Renal cortex interstitium (tissue), 11 donors: ENCODE results near the gene TNFRSF8. TPM values are rescaled to one million over a fixed set of nuclear protein-coding genes. Genes with fewer than 3 reads are reported as not detected.

Experiments used
- DNase-seq, 11 donors: peaks; one replicate each; pipeline ENCODE4 v3.0.0-alpha.2; 2013; ENCODE audit warnings: low read depth in 9 of 11, low spot score in 4 of 11; ENCODE audit errors: extremely low read depth in 1 of 11
- polyA plus RNA-seq, 3 donors: library from polyadenylated mRNA; unstranded; fragments of 120-200 nt; gene quantifications; one replicate each; pipeline ENCODE4 v1.2.1, GENCODE V29; 2013; ENCODE audit not compliant: insufficient read length in 3 of 3

The TNFRSF8 gene
- polyA plus RNA-seq, 3 donors, result 0.32 to 0.55 (median 0.44) TPM

DNA sequence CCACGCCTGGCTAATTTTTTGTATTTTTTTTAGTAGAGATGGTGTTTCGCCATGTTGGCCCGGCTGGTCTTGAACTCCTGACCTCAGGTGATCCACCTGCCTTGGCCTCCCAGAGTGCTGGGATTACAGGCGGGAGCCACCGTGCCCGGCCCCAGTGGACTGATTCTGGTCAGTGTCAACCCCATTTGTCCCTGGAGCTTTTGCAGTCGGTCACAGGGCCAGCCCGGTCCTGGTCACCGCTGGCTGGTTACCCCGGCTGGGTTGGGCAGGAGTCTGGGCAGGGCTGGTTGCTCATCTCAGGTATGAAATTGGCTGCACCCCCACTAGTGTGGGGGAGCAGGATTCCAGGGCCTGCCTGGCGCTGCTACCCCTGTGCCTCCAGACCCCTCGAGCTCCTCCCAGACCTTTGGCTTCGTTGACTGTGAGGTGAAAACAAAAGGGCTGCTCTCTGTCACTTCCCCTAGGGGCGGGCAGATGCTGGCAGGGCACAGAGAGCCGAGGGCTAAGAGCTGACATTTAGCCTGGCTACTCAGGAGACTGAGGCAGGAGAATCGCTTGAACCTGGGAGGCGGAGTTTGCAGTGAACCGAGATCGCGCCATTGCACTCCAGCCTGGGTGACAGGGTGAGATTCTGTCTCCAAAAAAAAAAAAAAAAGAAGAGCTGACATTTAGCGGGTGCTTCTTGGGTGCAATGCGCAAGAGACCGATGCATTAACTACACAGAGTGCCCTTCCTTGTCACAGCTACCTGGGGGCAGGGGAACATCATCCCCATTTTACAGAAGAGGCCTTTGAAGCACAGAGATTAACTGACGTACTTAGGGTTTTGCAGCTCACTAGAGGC is 114.3 kb downstream of the TNFRSF8 start:
- no peak for DNase-seq

DNA sequence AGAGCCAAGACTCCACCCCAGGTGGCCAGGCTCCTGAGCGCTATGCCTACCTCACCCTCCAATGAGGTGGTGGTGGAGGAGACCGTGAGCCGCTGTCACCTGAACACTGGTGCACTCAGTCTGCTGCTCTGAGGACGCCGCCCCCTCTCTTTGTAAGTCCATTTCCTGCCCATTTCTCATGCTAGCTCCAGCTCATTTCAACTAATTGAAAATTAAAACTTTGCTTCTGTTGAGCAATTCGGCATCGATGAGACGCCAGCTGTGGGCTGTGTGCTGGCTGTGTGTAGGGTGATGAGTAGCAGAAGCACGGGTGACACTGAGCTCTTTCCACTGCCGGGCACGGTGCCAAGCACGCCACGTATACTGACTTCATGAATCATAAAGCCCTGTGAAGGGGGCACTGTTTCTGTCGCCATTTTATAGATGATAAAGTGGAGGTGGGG is 114.9 kb downstream of the TNFRSF8 start:
- no peak for DNase-seq

DNA sequence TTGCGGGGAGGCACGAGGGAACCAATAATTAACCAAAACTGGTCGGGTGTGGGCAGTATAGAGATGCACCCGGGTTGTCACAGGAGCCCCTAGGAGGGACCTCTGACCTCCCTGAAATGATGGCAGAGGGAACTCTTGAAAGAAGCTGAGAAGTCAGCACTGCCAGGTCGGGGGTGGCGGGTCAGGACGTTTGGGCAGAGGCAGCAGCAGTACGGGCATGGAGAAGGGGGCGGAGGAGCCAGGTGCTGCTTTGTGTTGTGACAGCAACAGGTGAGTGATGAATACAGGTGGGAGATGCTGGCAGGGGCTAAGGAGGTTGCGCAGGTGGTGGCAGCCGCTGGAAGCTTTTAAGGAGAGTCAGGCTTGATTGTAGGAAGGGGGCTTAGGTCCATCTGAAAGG is 115.4 kb downstream of the TNFRSF8 start:
- no peak for DNase-seq

DNA sequence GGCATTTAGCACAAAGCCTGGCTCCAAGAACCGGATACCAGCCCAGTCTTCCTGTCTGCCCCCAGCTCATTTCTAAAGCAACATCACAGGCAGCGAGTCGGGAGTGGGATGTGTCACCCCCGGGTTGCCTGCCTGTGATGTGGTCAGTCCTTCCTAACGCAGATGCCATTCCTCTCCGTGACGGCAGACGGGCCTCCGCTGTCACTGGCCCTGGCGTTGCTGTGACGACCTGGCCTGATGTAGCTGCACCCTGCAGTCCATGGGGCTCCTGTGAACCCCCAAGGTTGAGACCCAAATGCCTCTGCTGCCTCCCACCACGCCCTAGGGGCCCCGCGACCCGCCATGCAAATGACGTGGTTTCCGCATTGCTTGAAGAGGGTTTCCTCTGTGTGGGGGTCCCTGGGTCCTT is 116.0 kb downstream of the TNFRSF8 start:
- DNase-seq, result no peak

DNA sequence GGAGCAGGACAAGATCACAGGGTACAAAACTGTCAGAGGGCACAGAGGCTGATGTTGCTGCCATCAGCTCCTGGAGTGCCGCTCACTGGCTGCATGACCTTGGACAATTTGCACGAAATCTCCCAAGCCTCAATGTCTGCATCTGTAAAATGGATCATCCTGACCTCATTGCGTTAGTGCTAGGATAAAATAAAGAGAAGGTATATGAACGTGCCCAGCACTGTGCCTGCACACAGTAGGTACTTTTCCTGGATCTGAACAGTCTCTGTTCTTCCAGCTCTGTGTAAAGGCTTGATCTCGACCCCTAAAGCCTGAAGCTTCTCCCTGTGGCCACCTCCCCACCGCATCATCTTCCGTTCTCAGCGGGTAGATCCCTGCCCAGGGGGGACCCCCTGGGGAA is 116.6 kb downstream of the TNFRSF8 start:
- no peak for DNase-seq

DNA sequence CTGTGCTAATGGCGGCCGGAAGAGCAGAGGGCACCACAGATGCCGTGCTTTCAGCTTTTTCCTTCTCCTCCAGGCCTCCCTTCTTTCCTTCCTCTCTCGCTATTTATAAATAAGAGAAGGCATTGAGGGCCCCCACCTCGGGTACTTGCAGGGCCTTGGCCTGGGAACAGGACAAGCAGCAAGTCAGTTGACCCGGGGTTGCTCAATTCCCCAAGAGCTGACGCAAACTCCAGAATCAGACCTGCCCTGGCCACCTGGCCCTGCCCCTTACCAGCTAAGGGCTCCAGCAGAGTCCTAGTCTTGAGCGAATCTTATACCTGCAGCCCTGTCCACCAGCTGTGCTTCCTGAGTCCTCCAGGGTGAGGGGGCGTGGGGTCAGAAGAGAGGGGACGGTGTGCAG is 117.2 kb downstream of the TNFRSF8 start:
- DNase-seq, result no peak

DNA sequence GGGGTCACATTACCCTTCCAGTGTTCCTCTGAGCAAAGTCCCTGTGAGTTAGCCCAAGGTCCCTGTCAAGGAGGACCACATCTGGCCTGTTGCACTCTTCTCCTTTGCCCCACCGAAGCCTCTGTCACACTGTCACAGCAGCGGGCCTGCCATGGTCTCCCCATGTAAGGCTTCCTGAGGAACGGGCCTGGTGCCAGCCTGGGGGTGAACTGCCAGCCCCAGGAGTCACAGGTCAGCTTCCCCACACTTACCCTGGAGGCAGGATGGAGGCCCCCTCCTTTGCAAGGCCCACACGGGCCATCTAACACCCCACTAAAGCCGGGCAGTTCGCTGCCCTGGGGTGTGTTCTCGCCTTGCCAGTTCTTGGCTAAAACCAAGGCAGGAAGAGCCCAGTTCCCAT is 117.8 kb downstream of the TNFRSF8 start:
- DNase-seq, result no peak

DNA sequence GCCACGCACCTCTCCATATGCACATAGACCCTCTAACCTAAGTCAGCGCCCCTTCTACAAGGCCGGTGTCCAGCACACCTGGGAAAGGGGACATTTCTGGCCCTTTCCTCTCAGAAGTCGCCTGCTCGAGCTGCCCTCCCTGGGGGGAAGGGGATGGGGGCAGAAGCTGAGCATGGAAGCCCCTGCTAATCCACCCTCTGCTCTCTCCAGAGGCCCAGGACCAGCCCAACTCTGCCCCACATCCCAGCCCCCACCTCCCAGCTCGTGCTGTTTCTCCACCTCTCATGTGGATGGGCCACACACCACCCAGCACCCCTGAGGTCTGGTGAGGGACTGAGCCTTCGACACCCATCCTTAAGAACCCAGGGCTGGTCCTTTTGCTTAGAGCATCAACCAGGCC is 118.5 kb downstream of the TNFRSF8 start:
- DNase-seq, result no peak

DNA sequence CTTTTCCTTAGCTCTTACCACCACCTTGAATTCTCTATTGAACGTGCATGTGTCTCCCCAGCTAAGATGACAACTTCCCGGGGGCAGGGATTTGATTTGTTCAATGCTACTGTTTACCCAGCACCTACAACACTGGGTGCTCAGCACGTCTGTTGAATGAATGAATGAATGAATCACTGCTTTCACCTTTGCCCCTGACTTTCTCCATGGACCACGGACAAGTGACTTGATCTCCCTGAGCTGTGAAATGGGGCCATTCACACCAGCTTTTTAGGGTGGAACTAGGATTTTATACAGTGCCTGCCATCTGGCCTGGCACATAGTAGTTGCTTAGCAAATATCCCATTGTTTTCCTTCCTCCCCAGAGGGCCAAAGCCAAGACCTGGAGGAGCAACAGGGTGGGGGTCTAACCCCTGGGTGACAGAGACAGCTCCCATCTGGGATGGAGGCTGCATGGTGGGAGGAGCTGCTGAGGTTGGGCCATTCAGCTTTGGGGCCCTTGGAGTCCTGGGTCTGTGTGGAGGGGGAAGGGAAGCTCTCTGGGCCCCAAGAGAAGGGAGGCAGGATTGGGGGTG is 119.4 kb downstream of the TNFRSF8 start:
- DNase-seq, result no peak

DNA sequence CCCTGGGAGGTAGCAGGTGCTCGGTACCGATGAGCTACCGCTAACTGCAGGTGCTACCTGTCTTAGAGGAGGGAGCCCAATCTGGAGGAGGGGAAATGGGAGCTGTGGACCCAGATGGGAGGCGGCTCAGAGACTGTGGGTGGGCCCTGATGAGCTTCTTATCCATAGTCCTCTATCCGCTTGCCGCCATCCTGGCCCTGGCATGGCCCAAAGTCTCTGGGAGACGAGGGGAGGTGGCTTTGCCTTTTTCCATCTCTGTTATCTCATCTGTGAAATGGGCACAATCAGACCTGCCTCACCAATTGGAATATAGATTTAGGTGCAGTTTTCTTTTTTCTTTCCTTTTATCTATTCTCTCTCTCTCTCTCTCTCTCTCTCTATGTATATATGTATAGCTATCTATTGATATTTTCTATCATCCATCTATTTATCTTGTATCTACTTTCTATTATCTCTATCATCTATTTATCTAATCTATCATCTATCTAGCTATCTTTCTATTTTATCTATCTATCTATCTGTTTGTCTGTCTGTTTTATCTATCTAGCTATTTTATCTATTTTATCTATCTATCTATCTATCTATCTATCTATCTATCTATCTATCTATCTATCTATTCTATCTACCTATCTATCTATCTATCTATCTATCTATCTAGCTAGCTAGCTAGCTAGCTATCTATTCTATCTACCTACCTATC is 120.1 kb downstream of the TNFRSF8 start:
- DNase-seq, result no peak

DNA sequence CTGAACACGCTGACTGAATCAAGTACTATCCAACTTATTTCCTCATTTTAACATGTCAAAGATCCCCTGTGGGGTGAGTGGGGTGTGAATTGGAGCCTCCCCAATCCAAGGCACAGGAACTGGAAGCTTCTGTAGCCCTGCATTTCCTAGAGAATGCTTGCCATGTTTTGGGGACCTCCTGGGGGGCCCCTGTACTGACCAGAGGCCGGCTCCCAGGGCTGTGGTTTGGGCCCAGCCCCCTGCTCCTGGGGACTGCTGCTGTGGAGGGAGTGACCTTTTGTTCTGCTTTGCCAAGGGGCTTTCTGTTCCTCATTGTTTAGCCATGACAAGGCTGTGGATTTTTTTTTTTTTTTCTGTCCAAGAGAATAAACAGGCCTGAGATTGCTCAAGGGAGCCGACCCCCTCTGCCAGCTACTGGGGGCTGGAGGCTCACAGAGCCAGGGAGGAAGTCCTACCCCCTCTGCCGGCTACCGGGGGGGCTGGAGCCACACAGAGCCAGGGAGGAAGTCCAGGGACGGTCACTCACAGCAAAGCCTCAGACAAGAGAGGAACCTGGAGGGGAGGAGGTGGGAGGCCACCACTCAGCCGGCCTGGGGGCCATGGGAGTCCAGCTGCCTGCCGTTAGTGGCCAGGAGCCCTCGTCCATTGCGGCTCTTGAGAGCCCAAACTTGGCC is 121.0 kb downstream of the TNFRSF8 start:
- DNase-seq, result no peak

DNA sequence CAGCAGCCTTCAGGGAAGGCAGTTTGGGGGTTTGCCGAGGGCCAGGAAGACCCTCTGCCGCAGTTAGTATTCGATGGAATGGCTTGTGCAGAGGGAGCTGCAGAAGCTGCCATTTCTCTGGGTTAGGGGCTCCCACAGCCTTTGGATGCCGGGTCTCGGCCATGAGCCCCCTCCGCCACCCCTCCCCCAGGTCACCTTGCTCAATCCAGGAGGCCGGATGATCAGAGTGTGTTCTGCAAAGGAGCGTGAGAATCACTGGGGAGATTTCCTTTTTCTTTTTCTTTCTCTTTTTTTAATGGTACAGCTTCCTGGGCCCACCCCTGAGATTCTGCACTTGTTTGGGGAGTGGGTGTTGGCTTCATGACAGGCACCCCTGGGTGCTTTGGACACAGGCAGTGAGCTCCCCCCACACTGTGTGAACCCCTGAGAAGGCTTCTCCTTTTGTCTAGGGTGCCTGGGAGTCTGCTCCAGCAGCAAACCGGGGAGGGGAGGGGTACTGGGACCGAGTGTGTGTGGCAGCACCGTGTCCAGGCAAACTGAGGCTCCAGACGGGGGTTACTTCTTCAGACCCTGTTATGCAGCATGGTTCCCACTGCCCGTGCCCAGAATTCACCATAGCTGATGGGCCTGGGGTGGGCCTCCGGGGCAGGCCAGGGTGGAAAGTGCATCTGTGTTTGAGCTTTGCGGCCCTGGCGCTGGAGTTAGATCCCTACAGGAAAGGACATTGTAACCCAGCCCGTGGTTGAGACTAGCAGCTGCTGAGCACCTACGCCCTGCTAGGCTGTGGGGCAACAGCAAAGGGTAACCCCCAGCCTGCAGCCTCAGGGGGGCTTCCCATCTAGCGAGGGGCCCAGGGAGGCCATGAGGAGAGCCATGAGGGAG is 122.2 kb downstream of the TNFRSF8 start:
- no peak for DNase-seq

DNA sequence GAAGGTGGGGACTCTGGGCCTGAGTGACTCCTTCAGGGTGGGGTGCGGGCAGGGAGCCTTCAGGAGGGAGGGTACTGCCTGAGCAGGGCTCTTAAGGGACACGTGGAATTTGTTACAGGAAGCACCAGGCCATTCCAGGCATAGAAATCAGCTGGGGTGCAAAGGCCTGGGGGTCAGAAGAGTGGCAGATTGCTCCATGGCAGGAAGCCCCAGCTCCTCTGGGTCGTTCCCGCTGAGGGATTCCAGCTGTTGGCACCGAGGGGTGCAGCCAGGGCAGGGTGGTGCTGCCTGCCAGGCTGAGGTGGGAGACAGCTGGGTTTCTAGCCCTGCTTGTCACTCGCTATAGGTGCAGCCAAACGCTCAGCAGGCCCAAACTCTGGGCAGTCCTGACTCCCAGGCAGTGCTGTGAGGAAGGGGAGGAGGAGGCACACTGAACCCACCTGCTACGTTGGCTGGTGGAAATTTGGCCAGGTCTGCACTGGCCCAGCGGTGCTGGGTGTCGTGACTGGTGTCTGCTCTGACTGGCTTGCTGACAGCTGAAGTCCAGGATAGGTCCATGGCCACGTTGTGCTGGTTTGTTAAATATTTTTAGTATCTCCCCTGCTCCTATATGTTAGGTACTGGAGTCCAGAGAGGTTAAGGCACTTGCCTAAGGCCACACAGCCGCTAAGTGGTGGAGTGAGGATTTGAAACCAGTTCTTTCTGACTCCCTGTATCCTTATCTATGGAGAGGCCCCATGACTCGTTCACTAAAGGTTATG is 123.0 kb downstream of the TNFRSF8 start:
- no peak for DNase-seq

DNA sequence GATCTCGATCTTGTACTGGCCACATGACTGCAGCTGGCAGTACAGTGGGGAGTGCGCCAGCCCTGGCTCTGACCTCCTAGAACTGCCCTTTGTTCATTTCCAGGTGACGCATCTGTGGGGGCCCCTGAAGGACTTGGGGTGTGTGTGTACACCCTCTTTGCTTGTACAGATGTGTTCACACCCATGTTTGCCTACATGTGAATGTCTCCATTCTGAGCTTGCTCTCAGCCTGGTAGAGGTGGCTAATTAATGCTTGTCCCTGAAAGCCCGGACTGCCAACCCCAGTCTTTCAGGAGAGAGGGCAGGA is 123.5 kb downstream of the TNFRSF8 start:
- no peak for DNase-seq

DNA sequence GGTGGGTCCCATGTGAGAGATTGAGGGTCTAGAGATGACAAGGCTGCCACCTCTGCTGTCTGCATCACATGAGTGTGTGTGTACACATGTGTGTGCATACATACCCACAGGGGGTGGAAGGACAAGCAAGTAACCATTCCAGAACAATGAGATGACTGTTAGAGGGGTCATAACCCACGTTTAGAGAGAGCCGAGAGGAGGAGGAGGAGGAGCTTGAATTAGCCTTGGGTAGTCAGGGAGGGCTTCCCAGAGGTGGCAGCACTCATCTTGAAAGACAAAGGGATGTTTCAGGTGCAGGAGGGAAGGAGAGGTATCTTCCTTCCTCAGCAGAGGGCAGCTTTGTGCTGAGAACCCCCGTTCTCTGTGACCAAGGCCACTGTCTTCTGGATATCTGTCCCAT is 125.0 kb downstream of the TNFRSF8 start:
- no peak for DNase-seq

DNA sequence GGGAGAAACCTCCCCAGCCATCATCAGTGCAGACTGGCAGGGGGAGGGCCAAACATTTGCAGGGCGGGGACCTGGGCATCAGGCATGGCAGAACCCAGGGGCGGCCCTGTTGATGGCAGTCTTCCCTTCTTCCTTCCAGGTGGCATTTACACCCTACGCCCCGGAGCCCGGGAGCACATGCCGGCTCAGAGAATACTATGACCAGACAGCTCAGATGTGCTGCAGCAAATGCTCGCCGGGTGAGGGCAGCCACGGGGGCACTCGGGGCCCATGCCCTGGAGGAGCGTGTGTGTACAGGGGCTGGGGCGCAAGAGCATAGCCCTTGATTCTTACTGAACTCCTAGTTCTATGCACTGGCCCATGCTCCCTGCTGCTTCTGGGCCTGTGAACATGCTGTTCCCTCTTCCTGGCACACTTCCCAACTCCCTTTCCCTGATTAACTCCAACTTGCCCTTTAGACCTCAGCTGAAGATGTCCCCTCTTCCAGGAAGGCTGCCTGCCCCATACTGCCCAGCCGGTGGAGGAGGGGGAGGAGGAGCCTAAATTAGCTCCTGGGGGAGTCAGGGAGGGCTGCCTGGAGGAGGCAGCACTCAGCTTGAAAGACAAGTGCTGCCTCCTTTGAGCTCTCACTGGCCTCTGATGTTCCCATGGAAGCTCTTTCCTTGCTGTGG is 125.7 kb downstream of the TNFRSF8 start:
- no peak for DNase-seq

DNA sequence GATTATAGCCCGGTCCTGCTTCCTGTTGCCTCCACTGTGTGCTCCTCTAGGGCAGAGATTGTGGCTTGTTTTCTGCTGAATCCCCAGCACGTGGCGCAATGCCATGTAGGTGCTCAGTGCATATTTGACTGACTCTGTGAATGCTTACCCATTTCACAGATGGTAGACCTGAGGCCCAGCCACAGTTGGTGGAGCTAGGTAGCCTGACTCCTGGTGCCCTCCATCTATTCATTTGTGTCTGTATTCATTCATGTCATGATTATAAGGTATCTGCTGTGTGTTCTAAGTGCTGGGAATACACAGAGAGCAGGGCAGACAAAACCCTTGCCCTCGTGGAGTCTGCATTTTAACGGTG is 126.2 kb downstream of the TNFRSF8 start:
- no peak for DNase-seq
